Kidney glomerular epithelial cell (primary cell): ENCODE results near the gene PPP4R3A.
"Not testable (repeated sequence)": the region's sequence is repeated elsewhere in the genome, so short reads cannot be mapped to it uniquely, and the experiment has no call there.

Experiments
- DNase-seq: peaks from one replicate; lab custom pipeline; 2025; lab: John Stamatoyannopoulos, UW

PPP4R3A gene

GRCh38 chr14:91503000-91503504, 7.1 kb downstream of the PPP4R3A start:
- DNase-seq, result no peak

- DNase-seq, result peak; percentile 51
Measured at GRCh38 chr14:91501951-91502930, 7.9 kb downstream of the PPP4R3A start.

- DNase-seq, result no peak
Measured at GRCh38 chr14:91501348-91501747, 8.8 kb downstream of the PPP4R3A start.

- no peak for DNase-seq
Measured at GRCh38 chr14:91496790-91497189, 13.3 kb downstream of the PPP4R3A start.

- DNase-seq, result not testable (repeated sequence)
Measured at GRCh38 chr14:91494392-91495065, 15.6 kb downstream of the PPP4R3A start.

GRCh38 chr14:91493169-91493568, 16.9 kb downstream of the PPP4R3A start:
- no peak for DNase-seq

GRCh38 chr14:91484744-91485143, 25.4 kb downstream of the PPP4R3A start:
- DNase-seq, result no peak

GRCh38 chr14:91484186-91484585, 25.9 kb downstream of the PPP4R3A start:
- no peak for DNase-seq

- DNase-seq, result no peak
Measured at GRCh38 chr14:91482263-91483013, 27.7 kb downstream of the PPP4R3A start.

- DNase-seq, result no peak
Measured at GRCh38 chr14:91477388-91477787, 32.7 kb downstream of the PPP4R3A start.

- DNase-seq, result no peak
Measured at GRCh38 chr14:91473046-91473445, 37.1 kb downstream of the PPP4R3A start.

GRCh38 chr14:91470216-91470615, 39.9 kb downstream of the PPP4R3A start:
- DNase-seq, result no peak

GRCh38 chr14:91466192-91466591, 43.9 kb downstream of the PPP4R3A start:
- DNase-seq, result peak; percentile 52

GRCh38 chr14:91464615-91465205, 45.4 kb downstream of the PPP4R3A start:
- no peak for DNase-seq

- DNase-seq, result no peak
Measured at GRCh38 chr14:91458612-91459011, 51.5 kb downstream of the PPP4R3A start.

- DNase-seq, result no peak
Measured at GRCh38 chr14:91456283-91456682, 53.8 kb downstream of the PPP4R3A start.

GRCh38 chr14:91454580-91454979, 55.5 kb downstream of the PPP4R3A start:
- no peak for DNase-seq

- no peak for DNase-seq
Measured at GRCh38 chr14:91454155-91454554, 56.0 kb downstream of the PPP4R3A start.

- no peak for DNase-seq
Measured at GRCh38 chr14:91453744-91454143, 56.4 kb downstream of the PPP4R3A start.

GRCh38 chr14:91444335-91445020, 65.6 kb downstream of the PPP4R3A start:
- no peak for DNase-seq

GRCh38 chr14:91439345-91439744, 70.8 kb downstream of the PPP4R3A start:
- DNase-seq, result no peak
